Kidney tubule cell (primary cell): Measurements from ENCODE around the gene GNAI2.
A peak's percentile ranks its signal among the peaks of the same experiment; 100 is the strongest.

Experiments used
- DNase-seq: peaks from one replicate; pipeline ENCODE4 v3.0.0-alpha.2; 2018; ENCODE audit warnings: low spot score

GNAI2 gene

GRCh38 chr3:50235716-50236483, at the start of gene GNAI2:
Gene GNAI2 (plus strand): TSS chr3:50236204. CDS start chr3:50236336, 132 bp downstream.
- peak; percentile 99 for DNase-seq

GRCh38 chr3:50187750-50188149, 48.3 kb upstream of the GNAI2 start:
- no peak for DNase-seq

GRCh38 chr3:50189274-50189673, 46.7 kb upstream of the GNAI2 start:
- peak; percentile 81 for DNase-seq

DNA sequence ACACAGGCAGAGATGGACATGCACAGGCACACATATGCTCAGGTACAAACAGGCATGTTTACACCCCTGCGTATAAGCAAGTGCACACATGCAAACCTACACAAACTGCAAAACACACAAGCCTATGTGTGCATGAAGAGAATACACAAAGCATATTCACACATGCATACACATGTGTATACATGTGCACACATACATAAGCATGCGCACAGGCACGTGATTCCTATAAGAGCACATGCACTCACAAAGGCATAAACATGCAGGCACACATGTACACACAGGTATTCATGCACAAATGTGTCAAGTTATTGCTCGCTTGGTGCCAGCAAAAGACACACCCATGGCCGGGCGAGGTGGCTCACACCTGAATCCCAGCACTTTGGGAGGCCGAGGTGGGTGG, 46.0 kb upstream of the GNAI2 start:
- DNase-seq = no peak

DNA sequence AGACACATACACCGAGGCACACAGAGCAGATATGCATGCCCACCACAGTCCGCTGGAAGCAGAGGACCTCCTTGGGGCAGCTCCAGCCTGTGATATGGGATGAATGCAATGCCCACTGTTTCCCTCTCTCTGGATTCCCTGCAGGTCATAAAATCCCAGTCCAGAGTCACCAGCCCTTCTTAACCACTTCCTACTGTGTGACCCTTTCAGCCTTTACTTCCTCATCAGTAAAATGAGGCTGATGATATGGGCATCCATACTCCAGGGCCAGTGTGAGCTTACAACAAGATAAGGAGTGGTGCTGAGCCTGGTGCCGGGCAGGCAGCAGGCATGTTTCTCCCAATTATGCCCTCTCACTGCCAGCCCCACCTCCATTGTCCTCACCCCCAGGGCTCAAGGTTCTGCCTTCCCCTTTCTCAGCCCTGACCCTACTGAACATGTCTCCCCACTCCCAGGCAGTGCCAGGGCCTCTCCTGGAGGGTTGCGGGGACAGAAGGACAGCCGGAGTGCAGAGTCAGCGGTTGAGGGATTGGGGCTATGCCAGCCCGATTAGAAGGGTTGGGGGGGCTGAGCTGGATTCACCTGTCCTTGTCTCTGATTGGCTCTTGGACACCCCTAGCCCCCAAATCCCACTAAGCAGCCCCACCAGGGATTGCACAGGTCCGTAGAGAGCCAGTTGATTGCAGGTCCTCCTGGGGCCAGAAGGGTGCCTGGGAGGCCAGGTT, 44.9 kb upstream of the GNAI2 start, which contains the start of gene GNAT1:
TSS of gene GNAT1 (plus strand) at position 675 of the 725 bp plus-strand sequence. CDS start 116 bp downstream, outside the sequence.
- DNase-seq = peak; percentile 32

DNA sequence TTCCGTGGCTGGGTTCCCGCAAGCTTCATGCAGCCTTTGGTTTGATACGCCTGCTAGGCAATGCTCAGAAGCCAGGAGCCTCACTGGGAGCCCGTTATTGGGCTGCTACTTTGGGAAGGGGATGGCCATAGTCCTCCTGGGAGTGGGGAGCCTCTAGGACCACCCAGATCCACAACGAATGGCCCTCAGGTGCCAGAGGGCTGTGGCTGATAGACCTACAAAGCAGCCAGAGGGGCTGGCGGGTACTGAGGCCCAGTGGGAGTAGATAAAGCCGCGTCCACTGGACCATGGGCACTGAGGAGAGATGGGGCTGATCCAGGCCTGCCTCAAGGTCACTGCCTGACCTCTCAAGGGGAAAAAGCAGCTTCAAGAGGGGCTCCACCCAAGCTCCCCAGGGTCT, 43.9 kb upstream of the GNAI2 start:
- DNase-seq = no peak

DNA sequence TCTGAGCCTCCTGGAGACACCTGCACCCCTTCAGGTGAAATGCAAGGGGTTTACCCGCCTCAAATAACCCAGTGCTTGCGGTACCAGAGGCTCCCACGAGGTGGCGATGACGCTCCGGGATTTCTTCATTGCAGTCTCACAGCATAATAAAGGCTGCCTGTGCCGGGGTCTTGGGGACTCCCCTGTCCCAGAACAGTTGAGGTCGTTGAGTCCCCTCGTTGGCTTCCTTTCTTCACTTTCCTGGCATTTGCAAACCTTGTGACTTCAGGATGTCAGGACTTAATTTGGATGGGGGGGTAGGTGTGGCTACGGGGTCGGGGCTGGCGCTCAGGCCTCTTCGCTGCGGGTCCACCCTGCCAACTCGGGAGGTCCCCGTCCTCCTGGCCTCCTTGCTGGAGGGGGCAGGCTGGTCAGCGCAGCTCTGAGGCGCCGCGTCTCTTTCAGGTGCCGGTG, 43.3 kb upstream of the GNAI2 start:
- DNase-seq = peak; percentile 65

- DNase-seq = no peak
Observed at GRCh38 chr3:50193286-50193685, 42.7 kb upstream of the GNAI2 start.

DNA sequence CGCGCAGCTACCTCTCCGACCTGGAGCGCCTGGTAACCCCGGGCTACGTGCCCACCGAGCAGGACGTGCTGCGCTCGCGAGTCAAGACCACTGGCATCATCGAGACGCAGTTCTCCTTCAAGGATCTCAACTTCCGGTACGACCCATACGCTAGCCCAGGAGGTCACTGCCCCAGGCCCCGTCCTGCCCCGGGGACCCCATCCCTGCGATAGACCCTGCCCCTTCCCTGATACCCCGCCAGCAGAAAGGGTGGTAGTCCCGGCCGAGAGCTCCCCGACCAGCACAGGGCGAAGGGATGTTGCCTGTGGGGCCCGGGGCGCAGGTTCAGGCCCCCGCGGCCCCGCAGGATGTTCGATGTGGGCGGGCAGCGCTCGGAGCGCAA, 42.3 kb upstream of the GNAI2 start:
- DNase-seq = no peak

GRCh38 chr3:50194128-50194902, 41.7 kb upstream of the GNAI2 start:
- DNase-seq = peak; percentile 65

DNA sequence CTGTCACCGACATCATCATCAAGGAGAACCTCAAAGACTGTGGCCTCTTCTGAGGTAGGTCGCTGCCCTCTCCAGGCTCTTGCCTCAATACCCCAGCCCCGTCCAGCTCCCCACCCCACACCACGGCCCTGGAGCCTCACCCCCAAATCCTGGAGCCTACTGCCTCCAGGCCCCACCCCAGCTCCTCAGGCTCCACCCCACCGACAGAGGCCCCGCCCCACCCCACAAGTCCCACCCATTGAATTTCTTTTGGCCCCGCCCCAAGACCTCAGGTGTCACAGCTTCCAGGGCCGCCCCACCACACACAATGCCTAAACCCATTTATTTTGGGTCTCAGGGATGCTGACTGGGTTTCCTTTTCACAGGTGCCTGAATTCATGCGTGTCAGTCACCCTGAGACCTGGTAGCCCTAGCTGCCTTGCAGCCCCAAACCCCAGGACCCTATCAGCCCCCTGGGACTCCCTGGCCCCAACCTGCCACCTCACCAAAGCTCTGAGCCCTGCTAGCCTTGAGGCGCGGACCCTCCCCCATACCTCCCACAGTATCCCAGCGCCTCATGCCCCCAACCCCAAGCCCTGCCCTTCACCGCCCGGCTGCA, 41.0 kb upstream of the GNAI2 start:
- DNase-seq = no peak

DNA sequence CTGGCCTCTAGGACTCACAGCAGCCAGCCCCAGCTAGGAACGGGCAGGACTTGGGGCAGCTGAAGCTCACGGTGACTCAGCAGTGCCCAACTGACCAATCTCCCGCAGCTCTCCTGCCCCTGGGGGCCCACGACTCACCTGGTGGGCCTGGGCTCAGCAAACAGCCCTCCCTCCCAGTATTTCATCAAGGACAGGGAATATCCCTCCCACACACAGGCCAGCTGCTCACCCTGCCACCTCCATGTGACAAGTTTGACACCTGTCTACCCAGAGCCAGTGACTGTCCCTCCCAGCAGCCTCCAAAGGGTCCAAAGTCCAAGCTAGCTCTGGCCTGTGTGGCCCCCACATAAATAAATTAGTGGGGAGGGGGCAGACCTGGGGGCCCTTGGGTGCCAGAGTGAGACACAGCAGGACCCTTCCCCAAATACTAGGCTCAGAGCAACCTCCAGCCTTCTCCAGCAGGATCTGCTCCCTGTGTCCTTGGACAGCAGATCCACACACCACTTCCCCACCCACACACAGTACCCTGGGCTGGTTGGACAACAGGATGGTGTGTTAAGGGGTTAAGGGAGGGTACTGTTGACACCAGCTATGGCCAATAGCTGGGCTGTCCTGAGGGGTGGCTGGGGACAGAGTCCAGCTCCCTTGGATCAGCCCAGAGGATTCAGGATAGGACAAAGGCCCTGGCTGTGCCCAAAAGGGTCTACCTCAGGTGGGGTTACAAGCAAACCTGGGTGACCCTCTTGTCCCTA, 40.3 kb upstream of the GNAI2 start:
- DNase-seq = peak; percentile 33

GRCh38 chr3:50196253-50196801, 39.7 kb upstream of the GNAI2 start:
- DNase-seq = no peak

DNA sequence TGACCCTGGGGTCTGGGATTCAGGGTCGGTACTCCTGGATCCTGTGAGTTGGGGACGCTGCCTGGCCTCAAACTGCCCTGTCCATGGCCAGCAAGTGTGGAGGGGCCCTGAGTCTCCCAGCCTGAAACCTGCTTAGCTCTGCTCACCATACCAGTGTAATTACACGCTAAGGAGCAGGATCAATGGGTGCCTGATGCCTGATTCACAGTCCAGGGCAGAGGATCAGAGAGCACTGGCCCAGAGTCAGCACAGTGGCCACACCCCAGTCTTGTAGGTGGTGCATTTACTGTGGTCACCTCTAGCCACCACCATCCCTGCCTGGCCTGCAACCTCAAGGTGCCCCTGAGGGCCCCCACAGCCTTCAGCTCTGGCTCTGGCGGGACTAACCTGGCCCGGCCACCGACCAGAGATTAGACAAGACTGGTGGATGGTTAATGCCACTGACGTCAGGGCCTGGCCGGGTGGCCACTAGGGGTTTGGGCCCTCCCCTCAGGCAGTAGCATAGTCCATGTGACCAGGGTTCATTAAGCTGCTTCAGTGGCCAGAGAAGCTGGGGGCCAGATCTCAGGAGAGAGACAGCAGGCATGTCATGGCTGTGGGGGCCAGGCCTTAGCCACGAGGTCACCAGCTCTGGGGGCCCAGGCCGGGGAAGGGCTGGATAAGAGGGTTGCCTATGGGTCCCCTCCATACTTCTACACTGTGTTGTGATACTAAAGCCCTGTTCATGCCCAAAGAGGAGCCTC, 34.3 kb upstream of the GNAI2 start:
- peak; percentile 42 for DNase-seq

- DNase-seq = no peak
Observed at GRCh38 chr3:50202353-50203112, 33.5 kb upstream of the GNAI2 start.

- DNase-seq = no peak
Observed at GRCh38 chr3:50203113-50203808, 32.7 kb upstream of the GNAI2 start.

DNA sequence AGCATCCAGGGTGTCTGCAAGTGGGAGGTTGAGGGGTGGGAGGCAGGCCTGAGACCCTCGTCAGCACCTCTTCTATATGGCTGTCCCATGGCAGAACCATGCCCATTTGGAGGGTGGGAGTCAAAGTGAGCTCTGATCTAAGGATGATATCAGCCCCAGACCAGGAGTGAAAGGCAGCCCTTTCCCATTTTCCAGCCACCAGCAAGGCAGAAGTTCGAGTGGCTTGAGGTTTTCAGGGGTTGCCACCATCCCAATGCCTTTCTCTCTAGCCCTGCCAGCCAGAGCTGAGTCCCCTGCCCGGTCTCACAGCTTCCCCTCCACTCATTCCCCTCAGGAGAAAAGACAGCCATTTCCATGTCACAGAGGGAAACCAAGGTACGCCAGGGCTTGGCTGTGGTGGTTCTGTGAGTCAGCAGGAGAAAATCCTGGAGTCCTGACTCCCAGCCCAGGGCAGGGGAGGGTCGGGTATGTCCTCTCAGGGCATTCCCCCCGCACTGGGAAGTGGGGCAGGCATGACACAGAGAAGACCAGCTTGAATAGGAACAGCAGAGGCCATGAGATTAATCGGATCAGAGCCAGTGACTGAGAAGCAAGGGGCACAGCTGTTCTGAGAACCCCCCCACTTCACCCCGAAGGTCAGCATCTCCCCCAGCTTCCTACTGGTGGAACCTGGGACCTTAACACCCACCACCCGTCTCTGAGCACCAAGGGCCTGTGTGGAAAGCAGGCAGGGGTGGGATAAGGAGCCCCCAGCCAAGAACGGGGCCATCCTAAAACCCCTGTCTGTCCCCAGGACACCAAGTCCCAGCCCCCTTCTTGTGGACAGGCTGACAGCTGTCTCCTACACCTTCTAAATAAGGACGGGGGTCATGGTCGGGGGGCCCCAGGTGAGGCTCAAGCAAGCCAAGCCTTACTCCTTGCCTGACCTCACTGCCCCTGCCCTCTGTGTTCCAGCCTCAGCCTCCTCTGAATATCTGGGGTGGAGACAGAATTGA, 31.9 kb upstream of the GNAI2 start:
- peak; percentile 17 for DNase-seq
